ENCODE data around the gene LRRC10. TPM values are rescaled to one million over a fixed set of nuclear protein-coding genes. Genes with fewer than 3 reads are reported as not detected.

Gene LRRC10
- total RNA-seq, 4 donors from 2014 or later, result not detected

DNA sequence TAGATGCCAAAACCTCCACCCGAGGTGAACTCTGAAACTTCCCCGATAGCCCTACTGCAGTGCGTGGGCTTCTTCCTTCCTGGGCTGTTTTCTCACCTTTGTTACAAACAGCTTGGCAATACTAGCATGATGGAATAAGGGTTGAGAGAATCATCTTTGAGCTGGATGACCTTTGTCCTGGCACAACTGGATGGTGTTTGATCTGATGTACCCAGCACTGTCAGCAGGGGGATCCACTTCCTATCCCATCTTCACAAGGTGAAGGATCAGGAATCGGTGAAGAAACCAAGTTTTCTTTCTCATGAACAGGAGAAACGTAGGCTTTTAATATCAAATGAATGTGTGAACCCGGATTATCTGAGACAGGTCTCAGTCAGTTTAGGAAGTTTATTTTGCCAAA lies 19.5 kb upstream of the LRRC10 start:
- Histone ChIP-seq H3K9me3 (no peaks in the 10 kb centered on the region), H3K4me1 (no peaks in the 10 kb centered on the region), H3K36me3 (no peaks in the 10 kb centered on the region), H3K27me3 (no peaks in the 10 kb centered on the region), H3K27ac (no peak overlapping the region), H3K4me3 (no peak overlapping the region)
- in situ Hi-C loops (cut with MboI; ENCODE audit: low pct_ligation_motif_present in 1 of 4, low pct_unique_long_range_greater_than_20kb in 1 of 4, low sequenced_read_pairs in 3 of 4), result loop anchor here in 1 of 4 donors (10.0 kb wide), 1 partner anchor 275 kb away; the partner anchor contains the start of gene YEATS4
- TF ChIP-seq POLR2A (IDR thresholded peaks at IDR 0.05) (no peak), POLR2AphosphoS5 (IDR thresholded peaks at IDR 0.05) (no peak)
- WGBS, 2 donors (ENCODE audit: low coverage in 1 of 2), result 82 to 87% methylated on average over 3 to 6 of the region's 6 CpGs
- intact Hi-C loops (cut with DNase I; ENCODE audit: low total_unique reads), result no loop called here
- DNase-seq, result no peak

- WGBS, 2 donors (ENCODE audit: low coverage in 1 of 2), result 69 to 87% methylated on average over 5 to 8 of the region's 8 CpGs
- intact Hi-C loops (cut with DNase I; ENCODE audit: low total_unique reads) (no loop called here), in situ Hi-C loops (cut with MboI; ENCODE audit: low pct_ligation_motif_present in 1 of 4, low pct_unique_long_range_greater_than_20kb in 1 of 4, low sequenced_read_pairs in 3 of 4) (no loop called here)
- TF ChIP-seq POLR2AphosphoS5 (IDR thresholded peaks at IDR 0.05), result no peak
- TF ChIP-seq EP300 (IDR thresholded peaks at IDR 0.05; ENCODE audit: low read depth), result no peak
- no peak for TF ChIP-seq POLR2A (IDR thresholded peaks at IDR 0.05)
- no peak for TF ChIP-seq CTCF (IDR thresholded peaks at IDR 0.05)
- no peak overlapping the region for H3K27ac ChIP-seq
- no peak overlapping the region for H3K4me3 ChIP-seq
- no peaks in the 10 kb centered on the region for H3K36me3 ChIP-seq
- DNase-seq, result no peak
- no peaks in the 10 kb centered on the region for H3K4me1 ChIP-seq
- no peaks in the 10 kb centered on the region for H3K9me3 ChIP-seq
- H3K27me3 ChIP-seq, result no peaks in the 10 kb centered on the region
Measured at GRCh38 chr12:69627501-69627900, 16.8 kb upstream of the LRRC10 start.

DNA sequence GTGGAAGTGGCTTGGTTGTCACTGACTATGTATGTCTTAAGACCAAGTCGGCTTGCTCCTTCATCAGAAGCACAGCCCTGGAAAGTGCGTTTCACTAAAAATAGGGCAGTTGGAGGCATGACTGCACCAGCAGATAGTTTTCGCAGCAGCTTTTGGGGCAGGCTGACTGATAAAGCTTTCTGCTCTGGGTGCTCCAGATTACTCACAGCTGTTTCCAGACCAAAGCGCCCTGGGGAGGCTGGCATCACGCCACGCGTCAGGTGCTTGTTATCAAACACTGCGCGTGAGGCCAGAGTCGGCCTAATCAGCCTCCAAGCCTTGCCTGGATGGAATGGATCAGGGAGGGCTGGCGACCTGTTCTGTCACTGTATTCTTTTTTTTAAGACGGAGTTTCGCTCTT lies 13.3 kb upstream of the LRRC10 start:
- intact Hi-C loops (cut with DNase I; ENCODE audit: low total_unique reads), result no loop called here
- in situ Hi-C loops (cut with MboI; ENCODE audit: low pct_ligation_motif_present in 1 of 4, low pct_unique_long_range_greater_than_20kb in 1 of 4, low sequenced_read_pairs in 3 of 4), result no loop called here
- Histone ChIP-seq H3K27me3 (no peaks in the 10 kb centered on the region), H3K27ac (no peak overlapping the region), H3K4me1 (no peaks in the 10 kb centered on the region), H3K4me3 (no peak overlapping the region), H3K36me3 (no peaks in the 10 kb centered on the region), H3K9me3 (no peaks in the 10 kb centered on the region)
- no peak for TF ChIP-seq POLR2AphosphoS5 (IDR thresholded peaks at IDR 0.05)
- no peak for TF ChIP-seq EP300 (IDR thresholded peaks at IDR 0.05; ENCODE audit: low read depth)
- DNase-seq, result no peak
- 92% methylated on average over 13 of the region's 13 CpGs; no CpG with 5 or more reads in 1 of the 2 donors for WGBS, 2 donors (ENCODE audit: low coverage in 1 of 2)

DNA sequence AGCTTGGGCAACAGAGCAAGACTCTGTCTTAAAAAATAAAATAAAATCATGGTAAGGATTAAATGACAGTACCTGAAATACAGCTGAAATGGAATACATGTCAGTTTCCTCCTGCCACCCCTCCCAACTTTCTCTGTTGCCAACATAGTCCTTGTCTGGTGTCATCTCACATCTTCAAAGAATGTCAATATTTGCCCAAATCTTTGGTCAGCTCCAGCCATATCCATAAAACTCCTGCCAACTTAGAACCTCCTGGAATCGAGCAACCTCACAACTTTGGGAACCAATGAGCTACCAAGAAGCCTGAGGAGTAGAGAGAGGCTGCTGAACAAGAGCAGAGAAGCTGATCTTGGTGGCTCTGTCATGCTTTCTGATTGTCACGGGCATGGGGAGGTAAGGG lies 10.8 kb upstream of the LRRC10 start:
- intact Hi-C loops (cut with DNase I; ENCODE audit: low total_unique reads), result no loop called here
- in situ Hi-C loops (cut with MboI; ENCODE audit: low pct_ligation_motif_present in 1 of 4, low pct_unique_long_range_greater_than_20kb in 1 of 4, low sequenced_read_pairs in 3 of 4), result no loop called here
- DNase-seq, result no peak
- no peak overlapping the region for H3K27ac ChIP-seq
- no peaks in the 10 kb centered on the region for H3K4me1 ChIP-seq
- H3K4me3 ChIP-seq, result no peak overlapping the region
- peaks cover 4% of the 10 kb centered on the region for H3K27me3 ChIP-seq
- 20 to 64% methylated on average over 1 to 2 of the region's 2 CpGs for WGBS, 2 donors (ENCODE audit: low coverage in 1 of 2)
- TF ChIP-seq EP300 (IDR thresholded peaks at IDR 0.05; ENCODE audit: low read depth) (no peak), POLR2A (IDR thresholded peaks at IDR 0.05) (no peak), CTCF (IDR thresholded peaks at IDR 0.05) (no peak), POLR2AphosphoS5 (IDR thresholded peaks at IDR 0.05) (no peak)
- no peaks in the 10 kb centered on the region for H3K36me3 ChIP-seq
- no peaks in the 10 kb centered on the region for H3K9me3 ChIP-seq

GRCh38 chr12:69620921-69621320 lies 10.2 kb upstream of the LRRC10 start:
- in situ Hi-C loops (cut with MboI; ENCODE audit: low pct_ligation_motif_present in 1 of 4, low pct_unique_long_range_greater_than_20kb in 1 of 4, low sequenced_read_pairs in 3 of 4), result no loop called here
- Histone ChIP-seq H3K4me3 (no peak overlapping the region), H3K9me3 (no peaks in the 10 kb centered on the region), H3K36me3 (no peaks in the 10 kb centered on the region), H3K4me1 (no peaks in the 10 kb centered on the region), H3K27ac (no peak overlapping the region), H3K27me3 (peaks cover 4% of the 10 kb centered on the region)
- DNase-seq, result no peak
- no peak for TF ChIP-seq CTCF (IDR thresholded peaks at IDR 0.05)
- no peak for TF ChIP-seq POLR2AphosphoS5 (IDR thresholded peaks at IDR 0.05)
- TF ChIP-seq POLR2A (IDR thresholded peaks at IDR 0.05), result no peak
- TF ChIP-seq EP300 (IDR thresholded peaks at IDR 0.05; ENCODE audit: low read depth), result no peak
- intact Hi-C loops (cut with DNase I; ENCODE audit: low total_unique reads), result no loop called here
- 89 to 90% methylated on average over 2 of the region's 2 CpGs for WGBS, 2 donors (ENCODE audit: low coverage in 1 of 2)
